Adipose tissue (tissue), 3 donors: ENCODE data around the gene BAIAP3. TPM values are rescaled to one million over a fixed set of nuclear protein-coding genes. Genes with fewer than 3 reads are reported as not detected.
"Not testable (repeated sequence)": the region's sequence is repeated elsewhere in the genome, so short reads cannot be mapped to it uniquely, and the experiment has no call there.

Source experiments
- H3K27ac ChIP-seq: one replicate; pipeline ENCODE4 v1.5.1; 2013; ENCODE audit warnings: low read depth, low read length
- WGBS, 3 donors: extraction: QIAGEN DNeasy Blood & Tissue Kit; methylation state at CpG; one replicate each; pipeline ENCODE4 v1.1.7; 2013; 5-methylcytosine and 5-hydroxymethylcytosine counted together
- polyA plus RNA-seq, 3 donors: library from polyadenylated mRNA; stranded (reverse); fragments of 200-250 nt; gene quantifications; one replicate each; pipeline ENCODE4 v1.2.3, GENCODE V29; 2013
- donor health status: healthy with polysubstance abuse.
- donor health status: Bipolar disorder and iron deficiency.
- donor health status: healthy.

BAIAP3 gene
- polyA plus RNA-seq, 3 donors, result 2.7 to 11.4 (median 6.2) TPM

- H3K27ac ChIP-seq, result no peak overlapping the region
- 71 to 80% (median 72%) methylated on average over 4 to 5 of the region's 5 CpGs for WGBS, 3 donors
Measured at GRCh38 chr16:1327619-1327947, 5.9 kb upstream of the BAIAP3 start.

GRCh38 chr16:1328136-1328535 is 5.3 kb upstream of the BAIAP3 start:
- WGBS, 3 donors, result 88 to 91% (median 89%) methylated on average over 20 of the region's 20 CpGs
- not testable (repeated sequence) for H3K27ac ChIP-seq

- WGBS, 3 donors, result 91 to 94% (median 93%) methylated on average over 10 of the region's 10 CpGs
- H3K27ac ChIP-seq, result not testable (repeated sequence)
Measured at GRCh38 chr16:1328961-1329360, 4.5 kb upstream of the BAIAP3 start.

- H3K27ac ChIP-seq, result no peak overlapping the region
- WGBS, 3 donors, result 70 to 76% (median 73%) methylated on average over 17 of the region's 17 CpGs
Measured at GRCh38 chr16:1330260-1330914, 3.1 kb upstream of the BAIAP3 start.

- WGBS, 3 donors, result 48 to 54% (median 54%) methylated on average over 22 of the region's 22 CpGs
Measured at GRCh38 chr16:1330931-1331711, 2.3 kb upstream of the BAIAP3 start.

GRCh38 chr16:1331712-1332617 is 1.5 kb upstream of the BAIAP3 start:
- WGBS, 3 donors, result 4 to 10% (median 5%) methylated on average over 34 of the region's 34 CpGs
- no peak overlapping the region for H3K27ac ChIP-seq

More at GRCh38 chr16:1330931-1331711, 2.3 kb upstream of the BAIAP3 start:
- H3K27ac ChIP-seq, result no peak overlapping the region

- WGBS, 3 donors, result 5 to 16% (median 5%) methylated on average over 25 to 26 of the region's 26 CpGs
- no peak overlapping the region for H3K27ac ChIP-seq
Measured at GRCh38 chr16:1332618-1333148, 762 bp upstream of the BAIAP3 start.

GRCh38 chr16:1333854-1334700 is 632 bp downstream of the BAIAP3 start:
- H3K27ac ChIP-seq, result no peak overlapping the region
- 1 to 3% (median 2%) methylated on average over 52 to 78 of the region's 78 CpGs for WGBS, 3 donors

- 26 to 40% (median 34%) methylated on average over 7 to 9 of the region's 9 CpGs for WGBS, 3 donors
- H3K27ac ChIP-seq, result no peak overlapping the region
Measured at GRCh38 chr16:1334739-1335138, 1.3 kb downstream of the BAIAP3 start.

- no peak overlapping the region for H3K27ac ChIP-seq
- WGBS, 3 donors, result 45 to 50% (median 49%) methylated on average over 15 to 16 of the region's 16 CpGs
Measured at GRCh38 chr16:1335211-1335971, 1.9 kb downstream of the BAIAP3 start.

- H3K27ac ChIP-seq, result no peak overlapping the region
- WGBS, 3 donors, result 8 to 17% (median 13%) methylated on average over 11 to 12 of the region's 12 CpGs
Measured at GRCh38 chr16:1335996-1336395, 2.6 kb downstream of the BAIAP3 start.

GRCh38 chr16:1336619-1337018 is 3.2 kb downstream of the BAIAP3 start:
- no peak overlapping the region for H3K27ac ChIP-seq
- 61 to 71% (median 70%) methylated on average over 14 to 15 of the region's 15 CpGs for WGBS, 3 donors

GRCh38 chr16:1337486-1337885 is 4.0 kb downstream of the BAIAP3 start:
- H3K27ac ChIP-seq, result no peak overlapping the region
- WGBS, 3 donors, result 43 to 62% (median 48%) methylated on average over 9 of the region's 9 CpGs

- WGBS, 3 donors, result 31 to 63% (median 57%) methylated on average over 26 to 30 of the region's 30 CpGs
- no peak overlapping the region for H3K27ac ChIP-seq
Measured at GRCh38 chr16:1338119-1338730, 4.8 kb downstream of the BAIAP3 start.

GRCh38 chr16:1338855-1339675 is 5.6 kb downstream of the BAIAP3 start:
- no peak overlapping the region for H3K27ac ChIP-seq
- WGBS, 3 donors, result 67 to 73% (median 67%) methylated on average over 27 to 31 of the region's 31 CpGs
